Activated CD4-positive, alpha-beta T cell treated with anti-CD3 and anti-CD28 coated beads, Interleukin-2, amount 50 U/mL, for 4 hours (primary cell): ENCODE results near the gene LINS1.

Experiments used
- DNase-seq, 2 experiments: peaks; one replicate each; pipeline ENCODE4 v3.0.0-alpha.2; 2020

The LINS1 gene

DNA sequence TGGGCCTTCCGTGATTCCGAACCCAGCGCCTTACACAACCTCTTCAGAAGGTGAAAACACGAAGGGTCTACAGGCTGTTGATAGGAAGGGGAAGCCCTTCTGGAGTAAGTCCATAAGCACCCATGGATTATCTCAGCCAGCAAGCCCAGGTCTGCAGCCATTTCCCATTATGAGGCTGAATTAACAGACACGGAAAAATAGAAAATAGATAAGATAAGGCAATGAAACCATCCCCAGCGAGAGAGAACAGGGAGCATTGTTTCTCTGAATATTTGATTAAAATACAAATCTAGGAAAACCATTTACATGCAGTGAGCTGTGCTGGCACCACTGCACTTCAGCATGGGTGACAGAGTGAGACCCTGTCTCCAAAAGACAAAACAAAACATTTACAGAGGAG lies 57.0 kb downstream of the LINS1 start:
- DNase-seq: no peak

- no peak for DNase-seq
Observed at GRCh38 chr15:100544338-100544841, 57.6 kb downstream of the LINS1 start.

GRCh38 chr15:100542290-100542689 lies 59.7 kb downstream of the LINS1 start:
- no peak for DNase-seq

- DNase-seq: no peak
Observed at GRCh38 chr15:100537331-100537730, 64.7 kb downstream of the LINS1 start.

- no peak for DNase-seq
Observed at GRCh38 chr15:100536733-100537132, 65.3 kb downstream of the LINS1 start.

- no peak for DNase-seq
Observed at GRCh38 chr15:100533886-100534285, 68.1 kb downstream of the LINS1 start.

GRCh38 chr15:100531823-100532327 lies 70.1 kb downstream of the LINS1 start:
- no peak for DNase-seq

GRCh38 chr15:100531204-100531603 lies 70.8 kb downstream of the LINS1 start:
- no peak for DNase-seq

- DNase-seq: no peak
Observed at GRCh38 chr15:100529556-100529955, 72.4 kb downstream of the LINS1 start.

GRCh38 chr15:100528833-100529428 lies 73.1 kb downstream of the LINS1 start, which contains the start of gene CERS3:
CERS3 (minus strand) TSS chr15:100528950; CDS start chr15:100501849, 27,101 bp downstream.
- DNase-seq: no peak

GRCh38 chr15:100526027-100526481 lies 75.9 kb downstream of the LINS1 start:
- DNase-seq: no peak

- no peak for DNase-seq
Observed at GRCh38 chr15:100525436-100525835, 76.5 kb downstream of the LINS1 start.

GRCh38 chr15:100524326-100524725 lies 77.7 kb downstream of the LINS1 start:
- no peak for DNase-seq

- no peak for DNase-seq
Observed at GRCh38 chr15:100521907-100522306, 80.1 kb downstream of the LINS1 start.

DNA sequence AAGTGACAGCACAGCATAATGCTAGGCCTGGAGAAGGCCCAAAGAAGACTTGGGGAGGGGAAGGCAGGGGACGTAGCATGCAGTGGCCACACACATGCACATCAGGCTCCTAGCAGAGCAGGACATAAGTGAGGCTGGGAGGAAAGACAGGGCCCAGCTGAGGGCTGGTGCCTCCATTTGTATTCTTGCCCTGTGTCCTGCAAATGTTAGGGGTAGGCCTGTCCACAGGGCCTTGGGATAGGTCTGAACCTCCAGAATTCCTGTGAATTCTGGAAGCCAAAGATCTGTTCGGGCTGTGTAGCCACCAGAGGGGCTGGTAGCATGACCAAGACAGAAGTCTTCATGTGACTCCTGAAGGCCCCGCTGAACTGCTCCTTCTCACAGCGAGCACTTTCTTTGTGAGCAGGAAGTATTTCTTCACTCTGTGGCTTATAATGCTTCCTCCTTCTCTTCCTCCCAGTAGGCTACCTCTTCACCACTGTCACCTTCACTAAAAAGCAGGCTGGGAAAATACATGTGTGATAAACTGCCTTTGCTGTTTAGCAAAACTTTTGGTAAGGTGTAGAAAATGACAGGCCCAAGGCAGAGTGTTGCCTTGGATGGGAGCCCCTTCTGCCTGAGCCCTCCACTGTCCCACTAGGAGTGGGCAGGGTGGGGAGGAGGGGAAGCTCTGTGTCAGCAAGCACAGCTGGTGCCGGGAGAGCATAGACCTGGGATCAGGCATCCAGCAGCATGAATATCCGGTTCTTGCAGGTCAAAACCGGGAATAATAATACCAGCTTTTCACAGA lies 81.7 kb downstream of the LINS1 start:
- DNase-seq: no peak

DNA sequence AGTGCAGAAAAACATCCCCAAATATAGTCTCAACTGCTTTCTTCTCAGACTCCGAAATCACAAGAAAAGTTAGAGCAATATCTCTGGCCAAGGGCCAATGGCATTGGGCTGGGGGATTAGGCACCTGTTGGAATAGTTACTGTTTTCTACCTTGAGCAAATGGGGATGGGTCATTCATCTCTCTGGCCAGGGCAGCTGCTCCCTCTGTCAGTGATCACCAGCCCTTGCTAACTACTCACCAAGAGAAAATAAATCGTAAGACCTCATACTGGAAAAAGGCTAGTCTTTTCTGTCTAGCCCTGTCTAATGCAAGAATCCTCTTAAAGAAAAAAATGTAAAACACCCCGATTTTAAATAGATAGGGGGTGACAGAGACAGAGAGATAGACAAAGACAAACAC lies 84.1 kb downstream of the LINS1 start:
- no peak for DNase-seq
